ENCODE measurements around the gene CMTM8.

- TF ChIP-seq, protein P1, sequence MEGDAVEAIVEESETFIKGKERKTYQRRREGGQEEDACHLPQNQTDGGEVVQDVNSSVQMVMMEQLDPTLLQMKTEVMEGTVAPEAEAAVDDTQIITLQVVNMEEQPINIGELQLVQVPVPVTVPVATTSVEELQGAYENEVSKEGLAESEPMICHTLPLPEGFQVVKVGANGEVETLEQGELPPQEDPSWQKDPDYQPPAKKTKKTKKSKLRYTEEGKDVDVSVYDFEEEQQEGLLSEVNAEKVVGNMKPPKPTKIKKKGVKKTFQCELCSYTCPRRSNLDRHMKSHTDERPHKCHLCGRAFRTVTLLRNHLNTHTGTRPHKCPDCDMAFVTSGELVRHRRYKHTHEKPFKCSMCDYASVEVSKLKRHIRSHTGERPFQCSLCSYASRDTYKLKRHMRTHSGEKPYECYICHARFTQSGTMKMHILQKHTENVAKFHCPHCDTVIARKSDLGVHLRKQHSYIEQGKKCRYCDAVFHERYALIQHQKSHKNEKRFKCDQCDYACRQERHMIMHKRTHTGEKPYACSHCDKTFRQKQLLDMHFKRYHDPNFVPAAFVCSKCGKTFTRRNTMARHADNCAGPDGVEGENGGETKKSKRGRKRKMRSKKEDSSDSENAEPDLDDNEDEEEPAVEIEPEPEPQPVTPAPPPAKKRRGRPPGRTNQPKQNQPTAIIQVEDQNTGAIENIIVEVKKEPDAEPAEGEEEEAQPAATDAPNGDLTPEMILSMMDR (IDR thresholded peaks at IDR 0.05; ENCODE audit: borderline replicate concordance, extremely low read depth, low read length, poor library complexity, severe bottlenecking) = no peak
- no peak for TF ChIP-seq EZH2 (IDR thresholded peaks at IDR 0.05; ENCODE audit: borderline replicate concordance, low read depth, low read length, severe bottlenecking)
Measured at GRCh38 chr3:32198714-32199113, 39.8 kb upstream of the CMTM8 start.
